Measurements from ENCODE around the gene PLCD3.

GRCh38 chr17:45127207-45127547 is 5.1 kb downstream of the PLCD3 start:
- TF ChIP-seq CTCF (IDR thresholded peaks at IDR 0.05; ENCODE audit: control extremely low read depth in 1 of 3, insufficient read depth in 1 of 3, low read depth in 1 of 3, low read length in 3 of 3) (no peak), SP1 (IDR thresholded peaks at IDR 0.05; ENCODE audit: low read depth, low read length) (no peak), E2F6 (IDR thresholded peaks at IDR 0.05) (no peak), JUND (IDR thresholded peaks at IDR 0.05; ENCODE audit: low read length) (no peak), POLR2AphosphoS5 (IDR thresholded peaks at IDR 0.05; ENCODE audit: low read depth, low read length) (no peak), TAF7 (optimal IDR thresholded peaks at IDR 0.05; ENCODE audit: borderline replicate concordance, low read depth, low read length) (no peak), KDM5A (IDR thresholded peaks at IDR 0.05; ENCODE audit: low read length) (no peak), SIX5 (IDR thresholded peaks at IDR 0.05; ENCODE audit: low read depth, low read length) (no peak), EZH2 (IDR thresholded peaks at IDR 0.05; ENCODE audit: low read depth, low read length, severe bottlenecking) (no peak)
